ENCODE measurements around the gene CDH15. TPM values are rescaled to one million over a fixed set of nuclear protein-coding genes. Genes with fewer than 3 reads are reported as not detected.

Gene CDH15
- total and polyA plus RNA-seq, 2 of the 13 experiments (the other 11 are each of a cell fraction or from before 2014, with no cell fraction given) = 0.74 to 2.2 TPM

DNA sequence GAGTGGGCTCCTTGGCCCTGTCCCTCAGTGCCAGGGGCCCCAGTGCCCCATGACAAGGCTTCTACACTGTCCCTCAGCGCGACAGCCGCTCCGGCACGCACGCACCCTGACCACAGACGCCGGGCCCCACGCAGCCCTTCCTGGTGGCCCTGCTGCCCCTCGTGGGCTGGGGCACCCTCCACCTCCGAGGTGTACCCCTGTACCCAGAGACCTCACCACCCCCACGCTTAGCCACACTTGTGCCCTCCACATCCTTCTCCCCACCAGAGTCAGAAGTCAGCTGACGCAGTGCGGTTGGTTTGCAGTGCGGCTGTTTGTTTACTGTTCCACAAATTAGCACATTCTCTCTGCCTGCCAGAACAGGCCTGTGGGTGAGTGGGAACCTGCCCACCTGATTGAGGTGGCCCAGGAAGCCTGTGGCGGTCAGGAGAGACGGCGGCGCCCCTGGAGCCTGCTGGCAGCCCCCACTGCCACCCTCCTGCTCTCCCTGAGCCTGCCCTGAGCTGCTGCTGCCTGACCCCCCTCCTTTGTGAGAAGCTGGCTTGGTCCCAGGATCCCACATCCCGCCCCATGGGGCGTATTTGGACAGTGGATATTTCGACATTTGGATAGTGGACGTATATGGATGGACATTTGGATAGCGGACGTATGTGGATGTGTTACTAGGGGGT is 38.0 kb upstream of the CDH15 start:
- Histone ChIP-seq H3K4me2 (ENCODE audit: low read depth, low read length) (no peak overlapping the region), H3K4me1 (ENCODE audit: insufficient read depth, low read length) (no peaks in the 10 kb centered on the region), H3K9ac (ENCODE audit: insufficient read depth, low read depth, low read length) (no peak overlapping the region), H3K4me3 (replicated peaks in 1 of 3; ENCODE audit: insufficient read depth in 1 of 3, low read depth in 2 of 3, low read length in 3 of 3) (no peak overlapping the region), H3K27ac (ENCODE audit: extremely low read length, insufficient read depth, low read length) (no peak overlapping the region), H4K20me1 (ENCODE audit: insufficient read depth, low read length) (no peaks in the 10 kb centered on the region), H3K9me3 (ENCODE audit: low read length) (no peaks in the 10 kb centered on the region), H2AFZ (ENCODE audit: low read length) (no peak overlapping the region), H3K27me3 (ENCODE audit: control insufficient read depth in 1 of 2, insufficient read depth in 2 of 2, low read length in 2 of 2) (no peaks in the 10 kb centered on the region), H3K79me2 (ENCODE audit: insufficient read depth, low read length) (no peaks in the 10 kb centered on the region), H3K36me3 (replicated peaks in 1 of 2; ENCODE audit: control insufficient read depth in 1 of 2, insufficient read depth in 2 of 2, low read length in 2 of 2) (peaks cover 13 to 33% of the 10 kb centered on the region in 2 experiments; a peak in 4 of 5 replicates)
- in situ Hi-C loops (cut with HindIII; ENCODE audit: extremely low pct_ligation_motif_present, low pct_unique_long_range_greater_than_20kb) (no loop called here), intact Hi-C loops (cut with micrococcal nuclease; ENCODE audit: unreplicated experiment) (no loop called here)
- ChIA-PET POLR2A (no interaction called here), CTCF (ENCODE audit: low intra/inter-chr PET ratio, low total read pairs) (no interaction called here)
- no peak for FAIRE-seq
- TF ChIP-seq MAZ (IDR thresholded peaks at IDR 0.05; ENCODE audit: borderline replicate concordance, low read depth, low read length) (no peak), MAZ (CRISPR knock-in tag; IDR thresholded peaks at IDR 0.05; ENCODE audit: low read depth) (no peak), AGO2 (optimal IDR thresholded peaks at IDR 0.05; ENCODE audit: low read depth, low read length) (peak; percentile 12)
- TF ChIP-seq, protein P1, sequence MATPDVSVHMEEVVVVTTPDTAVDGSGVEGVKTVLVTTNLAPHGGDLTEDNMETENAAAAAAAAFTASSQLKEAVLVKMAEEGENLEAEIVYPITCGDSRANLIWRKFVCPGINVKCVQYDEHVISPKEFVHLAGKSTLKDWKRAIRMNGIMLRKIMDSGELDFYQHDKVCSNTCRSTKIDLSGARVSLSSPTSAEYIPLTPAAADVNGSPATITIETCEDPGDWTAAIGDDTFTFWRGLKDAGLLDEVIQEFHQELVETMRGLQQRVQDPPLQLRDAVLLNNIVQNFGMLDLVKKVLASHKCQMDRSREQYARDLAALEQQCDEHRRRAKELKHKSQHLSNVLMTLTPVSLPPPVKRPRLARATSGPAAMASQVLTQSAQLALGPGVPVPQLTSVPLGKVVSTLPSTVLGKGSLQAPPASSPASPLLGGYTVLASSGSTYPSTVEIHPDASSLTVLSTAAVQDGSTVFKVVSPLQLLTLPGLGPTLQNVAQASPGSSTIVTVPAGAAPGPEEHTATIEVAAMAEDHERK (CRISPR knock-in tag; IDR thresholded peaks at IDR 0.05; ENCODE audit: low read depth) = no peak
- WGBS (ENCODE audit: low lambda C conversion rate) = 98% methylated on average over 25 of the region's 25 CpGs
- ATAC-seq = no peak
- no TSS peak for BruUV-seq (replicated peaks)
- no peak for DNase-seq (ENCODE audit: low spot score)

DNA sequence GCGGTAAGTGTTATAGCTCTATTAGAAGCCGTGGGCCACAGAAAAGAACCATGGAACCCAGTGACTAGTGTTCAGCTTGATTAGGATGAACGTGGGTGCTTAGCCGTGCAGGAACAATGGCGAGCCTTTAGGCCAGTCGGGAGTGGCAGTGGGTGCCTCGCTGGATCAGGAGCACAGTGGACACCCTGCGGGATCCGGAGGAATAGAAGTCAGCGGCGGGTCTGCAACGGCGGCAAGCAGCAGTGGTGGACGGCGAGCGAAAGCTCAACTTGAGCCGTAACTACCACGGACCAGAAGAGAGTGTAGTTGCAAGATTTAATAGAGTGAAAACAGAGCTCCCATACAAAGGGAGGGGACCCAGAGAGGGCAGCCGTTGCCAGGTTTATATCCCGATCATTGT is 37.3 kb upstream of the CDH15 start:
- Histone ChIP-seq H3K9ac (ENCODE audit: insufficient read depth, low read depth, low read length) (no peak overlapping the region), H3K27me3 (ENCODE audit: control insufficient read depth in 1 of 2, insufficient read depth in 2 of 2, low read length in 2 of 2) (no peaks in the 10 kb centered on the region), H2AFZ (ENCODE audit: low read length) (no peak overlapping the region), H3K4me3 (replicated peaks in 1 of 3; ENCODE audit: insufficient read depth in 1 of 3, low read depth in 2 of 3, low read length in 3 of 3) (no peak overlapping the region), H4K20me1 (ENCODE audit: insufficient read depth, low read length) (no peaks in the 10 kb centered on the region), H3K27ac (ENCODE audit: extremely low read length, insufficient read depth, low read length) (no peak overlapping the region), H3K79me2 (ENCODE audit: insufficient read depth, low read length) (no peaks in the 10 kb centered on the region), H3K4me2 (ENCODE audit: low read depth, low read length) (no peak overlapping the region), H3K9me3 (ENCODE audit: low read length) (no peaks in the 10 kb centered on the region), H3K4me1 (ENCODE audit: insufficient read depth, low read length) (no peaks in the 10 kb centered on the region), H3K36me3 (replicated peaks in 1 of 2; ENCODE audit: control insufficient read depth in 1 of 2, insufficient read depth in 2 of 2, low read length in 2 of 2) (peaks cover 13 to 33% of the 10 kb centered on the region in 2 experiments; a peak in 4 of 5 replicates)
- in situ Hi-C loops (cut with HindIII; ENCODE audit: extremely low pct_ligation_motif_present, low pct_unique_long_range_greater_than_20kb) = no loop called here
- ATAC-seq (no peak), DNase-seq (ENCODE audit: low spot score) (no peak), FAIRE-seq (no peak)
- ChIA-PET CTCF (ENCODE audit: low intra/inter-chr PET ratio, low total read pairs) (no interaction called here), POLR2A (no interaction called here)
- intact Hi-C loops (cut with micrococcal nuclease; ENCODE audit: unreplicated experiment) = no loop called here
- WGBS (ENCODE audit: low lambda C conversion rate) = 97% methylated on average over 20 of the region's 20 CpGs
- TF ChIP-seq, protein P2, sequence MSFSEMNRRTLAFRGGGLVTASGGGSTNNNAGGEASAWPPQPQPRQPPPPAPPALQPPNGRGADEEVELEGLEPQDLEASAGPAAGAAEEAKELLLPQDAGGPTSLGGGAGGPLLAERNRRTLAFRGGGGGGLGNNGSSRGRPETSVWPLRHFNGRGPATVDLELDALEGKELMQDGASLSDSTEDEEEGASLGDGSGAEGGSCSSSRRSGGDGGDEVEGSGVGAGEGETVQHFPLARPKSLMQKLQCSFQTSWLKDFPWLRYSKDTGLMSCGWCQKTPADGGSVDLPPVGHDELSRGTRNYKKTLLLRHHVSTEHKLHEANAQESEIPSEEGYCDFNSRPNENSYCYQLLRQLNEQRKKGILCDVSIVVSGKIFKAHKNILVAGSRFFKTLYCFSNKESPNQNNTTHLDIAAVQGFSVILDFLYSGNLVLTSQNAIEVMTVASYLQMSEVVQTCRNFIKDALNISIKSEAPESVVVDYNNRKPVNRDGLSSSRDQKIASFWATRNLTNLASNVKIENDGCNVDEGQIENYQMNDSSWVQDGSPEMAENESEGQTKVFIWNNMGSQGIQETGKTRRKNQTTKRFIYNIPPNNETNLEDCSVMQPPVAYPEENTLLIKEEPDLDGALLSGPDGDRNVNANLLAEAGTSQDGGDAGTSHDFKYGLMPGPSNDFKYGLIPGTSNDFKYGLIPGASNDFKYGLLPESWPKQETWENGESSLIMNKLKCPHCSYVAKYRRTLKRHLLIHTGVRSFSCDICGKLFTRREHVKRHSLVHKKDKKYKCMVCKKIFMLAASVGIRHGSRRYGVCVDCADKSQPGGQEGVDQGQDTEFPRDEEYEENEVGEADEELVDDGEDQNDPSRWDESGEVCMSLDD (CRISPR knock-in tag; IDR thresholded peaks at IDR 0.05; ENCODE audit: borderline replicate concordance) = no peak
- TF ChIP-seq HNF4G (IDR thresholded peaks at IDR 0.05; ENCODE audit: borderline replicate concordance, low read depth, low read length) = no peak
- no peak for TF ChIP-seq HNF4G (CRISPR knock-in tag; IDR thresholded peaks at IDR 0.05; ENCODE audit: borderline replicate concordance, low read depth)
- no peak for TF ChIP-seq SCMH1 (CRISPR knock-in tag; IDR thresholded peaks at IDR 0.05; ENCODE audit: borderline replicate concordance)
- no peak for TF ChIP-seq RAD51 (IDR thresholded peaks at IDR 0.05; ENCODE audit: borderline replicate concordance)
- TF ChIP-seq BRD4 (CRISPR knock-in tag; IDR thresholded peaks at IDR 0.05) = no peak
- TF ChIP-seq CHD4 (IDR thresholded peaks at IDR 0.05; ENCODE audit: borderline replicate concordance, low read length) = no peak
- no TSS peak for BruUV-seq (replicated peaks)
